Esophagus squamous epithelium (tissue), 4 donors: ENCODE measurements around the gene C9orf85.

Experiments used
- POLR2A ChIP-seq, 4 donors: fragments of 450-650 bp; IDR thresholded peaks; one replicate each; pipeline ENCODE4 v1.6.1; 2017; ENCODE audit warnings: antibody characterized with exemption in 4 of 4, mild to moderate bottlenecking in 4 of 4, moderate library complexity in 3 of 4
- TF ChIP-seq, protein P1 (sequence below), 6 experiments: fragments of 450-650 bp in 4 of 6; fragments of 200-600 bp in 2 of 6; sonication (generic) in 2 of 6; IDR thresholded peaks; one replicate each; pipeline ENCODE4 v1.5.1; 2016 to 2019; ENCODE audit warnings: antibody characterized with exemption in 6 of 6, mild to moderate bottlenecking in 4 of 6, moderate library complexity in 4 of 6

GRCh38 chr9:71920456-71921189 lies 9.2 kb downstream of the C9orf85 start:
- no peak for TF ChIP-seq POLR2A (IDR thresholded peaks at IDR 0.05)
- TF ChIP-seq, protein P1, sequence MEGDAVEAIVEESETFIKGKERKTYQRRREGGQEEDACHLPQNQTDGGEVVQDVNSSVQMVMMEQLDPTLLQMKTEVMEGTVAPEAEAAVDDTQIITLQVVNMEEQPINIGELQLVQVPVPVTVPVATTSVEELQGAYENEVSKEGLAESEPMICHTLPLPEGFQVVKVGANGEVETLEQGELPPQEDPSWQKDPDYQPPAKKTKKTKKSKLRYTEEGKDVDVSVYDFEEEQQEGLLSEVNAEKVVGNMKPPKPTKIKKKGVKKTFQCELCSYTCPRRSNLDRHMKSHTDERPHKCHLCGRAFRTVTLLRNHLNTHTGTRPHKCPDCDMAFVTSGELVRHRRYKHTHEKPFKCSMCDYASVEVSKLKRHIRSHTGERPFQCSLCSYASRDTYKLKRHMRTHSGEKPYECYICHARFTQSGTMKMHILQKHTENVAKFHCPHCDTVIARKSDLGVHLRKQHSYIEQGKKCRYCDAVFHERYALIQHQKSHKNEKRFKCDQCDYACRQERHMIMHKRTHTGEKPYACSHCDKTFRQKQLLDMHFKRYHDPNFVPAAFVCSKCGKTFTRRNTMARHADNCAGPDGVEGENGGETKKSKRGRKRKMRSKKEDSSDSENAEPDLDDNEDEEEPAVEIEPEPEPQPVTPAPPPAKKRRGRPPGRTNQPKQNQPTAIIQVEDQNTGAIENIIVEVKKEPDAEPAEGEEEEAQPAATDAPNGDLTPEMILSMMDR (IDR thresholded peaks at IDR 0.05), result no peak
